Measurements from ENCODE around the gene TCF12. TPM values are rescaled to one million over a fixed set of nuclear protein-coding genes. Genes with fewer than 3 reads are reported as not detected.

The TCF12 gene
- total and polyA plus RNA-seq, 2 donors (not counting 3 experiments of a cell fraction or from before 2014, with no cell fraction given), result 72.1 to 133 TPM

GRCh38 chr15:57237676-57238075 lies 319.2 kb downstream of the TCF12 start:
- POLR2A ChIA-PET, result no interaction called here

More at GRCh38 chr15:57237676-57238075, 319.2 kb downstream of the TCF12 start:
- Histone ChIP-seq H2AFZ (ENCODE audit: low read depth, low read length) (no peak overlapping the region), H3K4me2 (ENCODE audit: insufficient read depth, low read length) (no peak overlapping the region), H3K36me3 (ENCODE audit: control insufficient read depth in 2 of 2, extremely low read depth in 1 of 2, insufficient read depth in 2 of 2, low read length in 2 of 2) (peaks cover 4 to 11% of the 10 kb centered on the region in 2 experiments), H3K4me3 (replicated peaks in 1 of 3; ENCODE audit: insufficient read depth in 1 of 3, low read depth in 1 of 3, low read length in 3 of 3) (no peak overlapping the region), H3K4me1 (ENCODE audit: control insufficient read depth, extremely low read depth, insufficient read depth, low read length) (no peaks in the 10 kb centered on the region), H4K20me1 (replicated peaks; ENCODE audit: control insufficient read depth, extremely low read depth, insufficient read depth, low read length) (no peaks in the 10 kb centered on the region), H3K27ac (ENCODE audit: insufficient read depth, low read depth, low read length) (no peak overlapping the region), H3K79me2 (ENCODE audit: control insufficient read depth, insufficient read depth, low read length) (no peaks in the 10 kb centered on the region), H3K9me1 (replicated peaks; ENCODE audit: control insufficient read depth, extremely low read depth, insufficient read depth, low read length) (no peaks in the 10 kb centered on the region), H3K9ac (replicated peaks; ENCODE audit: extremely low read depth, insufficient read depth, low read length) (no peak overlapping the region), H3K27me3 (ENCODE audit: control insufficient read depth in 2 of 2, insufficient read depth in 2 of 2, low read length in 2 of 2) (no peaks in the 10 kb centered on the region), H3K9me3 (replicated peaks; ENCODE audit: control insufficient read depth, insufficient read depth, low read length) (no peaks in the 10 kb centered on the region)
- intact Hi-C loops (cut with micrococcal nuclease), result no loop called here
- DNase-seq (ENCODE audit: low read depth, low spot score) (no peak), FAIRE-seq (no peak)
- dilution Hi-C loops (cut with MboI; ENCODE audit: extremely low pct_ligation_motif_present, low sequenced_read_pairs), result no loop called here
- no TSS peak for BruUV-seq (replicated peaks)
- no peak for TF ChIP-seq CTCF (IDR thresholded peaks at IDR 0.05; ENCODE audit: extremely low read depth in 1 of 2, insufficient read depth in 1 of 2, low read depth in 1 of 2, low read length in 2 of 2)
- TF ChIP-seq POLR2AphosphoS5 (IDR thresholded peaks at IDR 0.05; ENCODE audit: insufficient read depth, low read depth, low read length), result no peak
- no peak for TF ChIP-seq POLR2A (IDR thresholded peaks at IDR 0.05; ENCODE audit: low read depth, low read length)
- no peak for TF ChIP-seq EZH2 (IDR thresholded peaks at IDR 0.05; ENCODE audit: borderline replicate concordance, low read depth, low read length, severe bottlenecking)
- no peak for TF ChIP-seq GATA2 (IDR thresholded peaks at IDR 0.05; ENCODE audit: insufficient read depth, insufficient read length, low read depth, low read length)
- TF ChIP-seq FOS (IDR thresholded peaks at IDR 0.05; ENCODE audit: borderline replicate concordance, insufficient read depth, low read length), result no peak
- TF ChIP-seq JUN (IDR thresholded peaks at IDR 0.05; ENCODE audit: borderline replicate concordance, insufficient read depth, insufficient read length, low read depth), result no peak
- TF ChIP-seq MAX (IDR thresholded peaks at IDR 0.05; ENCODE audit: insufficient read depth, insufficient read length), result no peak
- TF ChIP-seq MYC (IDR thresholded peaks at IDR 0.05; ENCODE audit: low read depth, low read length), result no peak
- CTCF ChIA-PET, result interaction anchor here (1.2 kb wide), 1 partner anchor 25 kb away, joined by 3 read pairs; no protein-coding TSS in a partner anchor
